GM18499 (cell line): ENCODE measurements around the gene CSMD2.

ENCODE experiments used
- ATAC-seq: cut with Tn5 transposase; IDR thresholded peaks from one replicate; pipeline ENCODE4 v1.9.1; 2021; ENCODE audit warnings: moderate number of reproducible peaks; ENCODE audit not compliant: insufficient read depth, unreplicated experiment

Gene CSMD2

GRCh38 chr1:33738976-33739375, 426.1 kb downstream of the CSMD2 start:
- ATAC-seq: no peak

GRCh38 chr1:33738536-33738935, 426.5 kb downstream of the CSMD2 start:
- no peak for ATAC-seq

GRCh38 chr1:33736496-33736895, 428.5 kb downstream of the CSMD2 start:
- no peak for ATAC-seq

GRCh38 chr1:33735624-33736023, 429.4 kb downstream of the CSMD2 start:
- no peak for ATAC-seq

GRCh38 chr1:33727310-33727709, 437.7 kb downstream of the CSMD2 start:
- ATAC-seq: no peak

GRCh38 chr1:33726274-33726804, 438.7 kb downstream of the CSMD2 start:
- ATAC-seq: no peak

GRCh38 chr1:33725556-33726160, 439.4 kb downstream of the CSMD2 start:
- no peak for ATAC-seq

GRCh38 chr1:33725037-33725436, 440.0 kb downstream of the CSMD2 start:
- no peak for ATAC-seq

GRCh38 chr1:33724348-33724747, 440.7 kb downstream of the CSMD2 start:
- ATAC-seq: no peak

GRCh38 chr1:33723251-33723650, 441.8 kb downstream of the CSMD2 start:
- ATAC-seq: no peak

GRCh38 chr1:33721301-33721815, 443.7 kb downstream of the CSMD2 start:
- ATAC-seq: no peak

- no peak for ATAC-seq
Measured at GRCh38 chr1:33719771-33720670, 445.0 kb downstream of the CSMD2 start.

- no peak for ATAC-seq
Measured at GRCh38 chr1:33719326-33719725, 445.7 kb downstream of the CSMD2 start.

- no peak for ATAC-seq
Measured at GRCh38 chr1:33718186-33718585, 446.8 kb downstream of the CSMD2 start.

- no peak for ATAC-seq
Measured at GRCh38 chr1:33716976-33717688, 447.9 kb downstream of the CSMD2 start.

GRCh38 chr1:33715195-33715811, 449.7 kb downstream of the CSMD2 start:
- no peak for ATAC-seq

GRCh38 chr1:33714421-33714820, 450.6 kb downstream of the CSMD2 start:
- ATAC-seq: no peak

GRCh38 chr1:33713058-33713877, 451.8 kb downstream of the CSMD2 start:
- ATAC-seq: no peak

GRCh38 chr1:33712186-33712585, 452.8 kb downstream of the CSMD2 start:
- no peak for ATAC-seq
